ENCODE measurements around the gene CENPX.
A peak's percentile ranks its signal among the peaks of the same experiment; 100 is the strongest.

The CENPX gene

GRCh38 chr17:82005701-82006348 is 16.9 kb downstream of the CENPX start:
- no peak for DNase-seq
- H3K27me3 Mint-ChIP-seq, result no peaks in the 10 kb centered on the region
- peaks cover 9% of the 10 kb centered on the region for H3K4me1 Mint-ChIP-seq
- no peak overlapping the region for H3K4me3 Mint-ChIP-seq
- ATAC-seq, result no peak
- no peaks in the 10 kb centered on the region for H3K9me3 Mint-ChIP-seq
- no peak overlapping the region for H3K27ac Mint-ChIP-seq

- no peak overlapping the region for H3K4me3 Mint-ChIP-seq
Measured at GRCh38 chr17:82004517-82005455, 17.9 kb downstream of the CENPX start.

GRCh38 chr17:82003411-82004381 is 19.0 kb downstream of the CENPX start:
- DNase-seq (no peak), ATAC-seq (no peak)
- Mint-ChIP-seq H3K27ac (no peak overlapping the region), H3K4me3 (no peak overlapping the region), H3K27me3 (no peaks in the 10 kb centered on the region), H3K9me3 (no peaks in the 10 kb centered on the region), H3K4me1 (no peaks in the 10 kb centered on the region)

More at GRCh38 chr17:82004517-82005455, 17.9 kb downstream of the CENPX start:
- Mint-ChIP-seq H3K9me3 (no peaks in the 10 kb centered on the region), H3K27ac (no peak overlapping the region), H3K4me1 (peaks cover 8% of the 10 kb centered on the region), H3K27me3 (no peaks in the 10 kb centered on the region)
- no peak for ATAC-seq
- DNase-seq, result no peak

- no peak for ATAC-seq
- no peak for DNase-seq
- Mint-ChIP-seq H3K27me3 (no peaks in the 10 kb centered on the region), H3K9me3 (no peaks in the 10 kb centered on the region), H3K4me1 (no peaks in the 10 kb centered on the region), H3K4me3 (no peak overlapping the region), H3K27ac (peak overlapping the region; percentile 40 to 48)
Measured at GRCh38 chr17:82001571-82002056, 21.1 kb downstream of the CENPX start.

GRCh38 chr17:82000803-82001570 is 21.7 kb downstream of the CENPX start:
- Mint-ChIP-seq H3K4me1 (no peaks in the 10 kb centered on the region), H3K9me3 (no peaks in the 10 kb centered on the region), H3K27ac (no peak overlapping the region), H3K27me3 (no peaks in the 10 kb centered on the region), H3K4me3 (no peak overlapping the region)
- DNase-seq (no peak), ATAC-seq (peak; percentile 33)

- DNase-seq (no peak), ATAC-seq (peak; percentile 39)
- Mint-ChIP-seq H3K4me3 (no peak overlapping the region), H3K9me3 (no peaks in the 10 kb centered on the region), H3K27me3 (no peaks in the 10 kb centered on the region), H3K4me1 (no peaks in the 10 kb centered on the region), H3K27ac (no peak overlapping the region)
Measured at GRCh38 chr17:81999976-82000802, 22.5 kb downstream of the CENPX start.

GRCh38 chr17:81999587-81999975 is 23.1 kb downstream of the CENPX start:
- Mint-ChIP-seq H3K27me3 (no peaks in the 10 kb centered on the region), H3K4me1 (no peaks in the 10 kb centered on the region), H3K4me3 (no peak overlapping the region), H3K9me3 (no peaks in the 10 kb centered on the region), H3K27ac (no peak overlapping the region)
- DNase-seq (no peak), ATAC-seq (no peak)

- no peaks in the 10 kb centered on the region for H3K4me1 Mint-ChIP-seq
- DNase-seq (no peak), ATAC-seq (no peak)
- no peaks in the 10 kb centered on the region for H3K9me3 Mint-ChIP-seq
- H3K27me3 Mint-ChIP-seq, result no peaks in the 10 kb centered on the region
- no peak overlapping the region for H3K4me3 Mint-ChIP-seq
- H3K27ac Mint-ChIP-seq, result no peak overlapping the region
Measured at GRCh38 chr17:81998691-81999438, 23.8 kb downstream of the CENPX start.

GRCh38 chr17:81998212-81998611 is 24.5 kb downstream of the CENPX start:
- DNase-seq (no peak), ATAC-seq (no peak)
- H3K9me3 Mint-ChIP-seq, result no peaks in the 10 kb centered on the region
- H3K4me3 Mint-ChIP-seq, result no peak overlapping the region
- H3K4me1 Mint-ChIP-seq, result no peaks in the 10 kb centered on the region
- no peaks in the 10 kb centered on the region for H3K27me3 Mint-ChIP-seq
- no peak overlapping the region for H3K27ac Mint-ChIP-seq

- no peak for DNase-seq
- Mint-ChIP-seq H3K4me3 (no peak overlapping the region), H3K27me3 (no peaks in the 10 kb centered on the region), H3K27ac (no peak overlapping the region), H3K9me3 (no peaks in the 10 kb centered on the region), H3K4me1 (no peaks in the 10 kb centered on the region)
- no peak for ATAC-seq
Measured at GRCh38 chr17:81996757-81997441, 25.8 kb downstream of the CENPX start.

GRCh38 chr17:81996232-81996756 is 26.4 kb downstream of the CENPX start:
- Mint-ChIP-seq H3K27ac (no peak overlapping the region), H3K4me3 (no peak overlapping the region), H3K9me3 (no peaks in the 10 kb centered on the region), H3K27me3 (no peaks in the 10 kb centered on the region), H3K4me1 (peaks cover 5% of the 10 kb centered on the region)
- no peak for DNase-seq
- ATAC-seq, result peak; percentile 24

GRCh38 chr17:81995463-81996231 is 27.0 kb downstream of the CENPX start:
- Mint-ChIP-seq H3K4me1 (peaks cover 9% of the 10 kb centered on the region), H3K27me3 (no peaks in the 10 kb centered on the region), H3K4me3 (no peak overlapping the region), H3K27ac (peak overlapping the region in 1 of 2 donors; percentile 27), H3K9me3 (no peaks in the 10 kb centered on the region)
- DNase-seq, result no peak
- no peak for ATAC-seq

Measured in stimulated activated naive CD8-positive, alpha-beta T cell treated with anti-CD3 and anti-CD28 coated beads, Interleukin-15, amount 100 ng/mL, for 72 hours (primary cell).